Stromal cell of bone marrow (primary cell): ENCODE data around the gene KNDC1.
"Not testable (repeated sequence)": the region's sequence is repeated elsewhere in the genome, so short reads cannot be mapped to it uniquely, and the experiment has no call there.

Experiments
- DNase-seq: peaks from one replicate; pipeline ENCODE4 v3.0.0-alpha.2; 2012; ENCODE audit warnings: low read depth

The KNDC1 gene

DNA sequence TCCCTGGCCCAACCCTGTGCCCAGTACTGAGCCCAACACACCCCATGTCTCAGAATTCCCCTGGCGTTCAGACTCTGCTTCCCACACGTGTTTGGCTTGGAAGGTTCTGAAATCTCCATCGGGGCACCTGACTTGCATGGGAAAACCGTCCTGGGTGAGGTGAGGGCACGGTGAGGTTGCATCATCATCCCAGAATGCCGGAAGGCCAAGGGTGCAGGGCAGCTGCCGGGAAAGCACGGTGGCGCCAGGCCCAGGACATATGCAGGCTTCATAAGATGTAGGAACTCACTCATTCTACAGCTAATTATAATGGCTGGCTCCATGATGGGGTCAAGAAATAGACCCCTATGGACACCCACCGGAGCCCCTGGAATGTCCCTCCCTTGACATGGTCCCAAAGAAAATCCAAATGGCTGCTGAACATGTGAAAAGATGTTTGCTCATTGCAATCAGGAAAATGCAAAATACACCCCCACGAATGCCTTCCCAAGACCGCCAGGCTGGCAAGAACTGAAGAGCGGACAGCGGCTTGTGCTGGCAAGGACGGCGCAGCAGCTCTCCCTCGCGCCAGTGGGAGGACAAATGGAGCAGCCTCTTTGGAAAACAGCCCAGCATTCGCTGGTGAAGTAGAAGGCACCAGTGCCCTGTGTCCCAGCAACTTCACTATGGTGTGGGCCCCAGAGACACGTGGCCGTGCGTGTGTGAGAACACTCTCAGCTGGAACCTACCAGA, 2.3 kb downstream of the KNDC1 start:
- no peak for DNase-seq

DNA sequence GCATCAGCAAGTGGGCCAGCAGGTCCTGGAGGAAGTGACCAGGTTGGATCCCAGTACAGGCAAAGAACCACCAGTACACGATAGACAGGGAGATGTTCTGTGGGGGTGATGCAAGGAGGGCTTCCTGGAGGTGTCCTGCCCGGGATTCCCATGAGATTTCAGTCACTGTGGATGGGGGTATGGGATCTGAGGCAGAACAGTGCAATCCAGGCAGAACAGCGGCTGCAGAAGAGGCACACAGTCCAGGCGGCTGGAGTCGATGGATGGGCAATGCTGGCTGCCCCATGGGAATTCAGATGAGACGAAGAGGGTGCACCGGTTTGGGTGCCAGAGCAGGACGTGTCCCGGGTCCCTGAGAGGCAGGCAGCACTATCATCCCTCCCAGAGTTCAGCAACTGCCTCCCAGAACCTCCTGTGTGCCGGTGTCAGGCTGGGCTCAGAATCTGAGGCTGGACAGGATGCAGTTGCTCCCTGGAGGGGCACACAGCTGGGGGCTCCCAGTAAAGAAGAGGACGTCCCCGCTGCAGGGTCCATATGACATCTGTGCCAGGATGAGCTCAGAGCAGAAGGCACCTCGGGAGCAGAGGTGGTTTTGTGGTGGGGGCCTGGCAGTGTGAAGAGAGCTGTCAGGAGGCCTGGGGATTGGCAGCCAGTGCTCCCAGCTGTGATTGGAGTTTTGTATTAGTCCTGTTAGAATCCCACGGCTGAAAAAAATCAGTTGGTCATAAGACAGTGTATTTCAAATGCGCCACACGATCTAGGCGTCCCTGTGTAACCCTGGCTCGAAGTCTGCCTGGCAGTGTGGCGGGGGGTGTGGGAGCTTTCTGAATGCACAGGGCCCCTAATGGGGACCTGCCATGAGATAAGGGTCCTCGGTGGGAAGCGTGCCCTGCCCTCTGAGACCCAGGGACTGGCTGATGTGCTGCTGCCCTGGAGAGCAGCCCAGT, 3.2 kb downstream of the KNDC1 start:
- no peak for DNase-seq

DNA sequence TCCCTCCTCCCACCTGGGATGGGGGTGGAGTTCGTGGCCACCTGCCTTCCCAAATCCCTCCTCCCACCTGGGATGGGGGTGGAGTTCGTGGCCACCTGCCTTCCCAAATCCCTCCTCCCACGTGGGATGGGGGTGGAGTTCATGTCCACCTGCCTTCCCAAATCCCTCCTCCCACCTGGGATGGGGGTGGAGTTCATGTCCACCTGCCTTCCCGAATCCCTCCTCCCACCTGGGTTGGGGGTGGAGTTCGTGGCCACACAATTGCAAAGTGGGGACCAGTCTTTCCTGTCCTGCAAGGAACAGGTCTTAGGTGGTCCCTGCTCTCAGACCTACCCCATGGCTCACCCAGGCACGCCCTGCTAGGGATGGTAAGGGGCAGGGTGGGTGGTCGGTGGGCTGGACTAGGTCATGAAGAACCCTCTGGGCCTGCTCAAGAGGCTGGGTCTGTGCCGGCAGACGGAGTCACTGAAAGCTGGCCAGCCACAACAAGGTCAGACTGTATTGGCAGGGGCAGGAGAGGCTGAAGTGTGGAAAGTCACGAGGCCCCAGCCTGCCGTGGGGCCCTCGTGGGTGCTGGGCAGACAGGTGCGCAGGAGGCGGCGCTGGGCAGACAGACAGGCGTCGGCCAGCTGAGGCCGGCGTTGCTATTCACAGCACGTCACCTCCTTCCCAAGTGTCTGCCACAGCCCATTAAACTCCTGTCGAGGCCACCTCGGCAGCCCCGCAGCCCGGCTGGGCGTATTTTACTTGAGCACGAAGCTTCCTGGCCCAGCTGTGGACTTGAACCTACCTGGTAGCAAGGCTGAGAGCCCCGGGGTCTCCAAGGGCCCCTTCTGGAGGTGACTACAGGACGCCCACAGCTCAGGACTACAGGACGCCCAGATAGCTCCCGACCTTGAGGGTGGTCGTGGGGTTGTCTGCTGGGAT, 4.1 kb downstream of the KNDC1 start:
- DNase-seq, result no peak

DNA sequence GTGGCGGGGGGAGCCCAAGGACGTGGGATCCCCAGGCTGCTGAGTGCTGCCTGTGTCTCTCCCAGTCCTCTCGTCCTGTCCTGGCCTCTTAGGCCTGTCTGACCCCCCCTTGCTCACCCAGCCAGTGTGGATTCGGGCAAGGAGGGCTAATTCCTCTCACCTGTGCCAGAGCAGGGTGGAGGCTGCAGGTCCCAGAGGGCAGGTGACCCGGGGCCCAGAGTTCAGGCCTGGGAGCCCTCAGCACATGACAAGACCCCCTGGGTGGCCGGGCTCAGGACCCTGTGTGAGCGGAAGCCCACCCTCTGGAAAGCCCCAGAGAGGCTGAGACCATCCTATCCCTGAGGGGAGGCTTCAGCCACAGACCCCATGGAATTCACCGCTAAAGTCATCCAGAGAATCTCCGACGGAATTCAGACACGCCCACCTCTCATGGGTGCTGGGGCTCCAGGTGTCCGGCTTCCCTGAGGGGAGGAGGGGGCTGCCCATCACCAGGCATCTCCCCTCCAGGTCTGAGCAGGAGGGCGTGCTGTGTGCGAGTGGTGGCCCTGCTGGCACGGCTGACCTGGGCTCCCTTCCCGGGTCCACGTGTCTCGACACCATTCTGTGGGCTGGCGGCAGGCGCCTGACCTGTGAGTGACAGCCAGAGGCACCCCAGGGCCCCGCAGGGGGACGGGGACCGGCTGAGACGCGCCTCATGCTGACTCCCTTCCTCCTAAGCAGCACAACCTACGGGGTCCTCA, 5.0 kb downstream of the KNDC1 start:
- DNase-seq, result no peak

DNA sequence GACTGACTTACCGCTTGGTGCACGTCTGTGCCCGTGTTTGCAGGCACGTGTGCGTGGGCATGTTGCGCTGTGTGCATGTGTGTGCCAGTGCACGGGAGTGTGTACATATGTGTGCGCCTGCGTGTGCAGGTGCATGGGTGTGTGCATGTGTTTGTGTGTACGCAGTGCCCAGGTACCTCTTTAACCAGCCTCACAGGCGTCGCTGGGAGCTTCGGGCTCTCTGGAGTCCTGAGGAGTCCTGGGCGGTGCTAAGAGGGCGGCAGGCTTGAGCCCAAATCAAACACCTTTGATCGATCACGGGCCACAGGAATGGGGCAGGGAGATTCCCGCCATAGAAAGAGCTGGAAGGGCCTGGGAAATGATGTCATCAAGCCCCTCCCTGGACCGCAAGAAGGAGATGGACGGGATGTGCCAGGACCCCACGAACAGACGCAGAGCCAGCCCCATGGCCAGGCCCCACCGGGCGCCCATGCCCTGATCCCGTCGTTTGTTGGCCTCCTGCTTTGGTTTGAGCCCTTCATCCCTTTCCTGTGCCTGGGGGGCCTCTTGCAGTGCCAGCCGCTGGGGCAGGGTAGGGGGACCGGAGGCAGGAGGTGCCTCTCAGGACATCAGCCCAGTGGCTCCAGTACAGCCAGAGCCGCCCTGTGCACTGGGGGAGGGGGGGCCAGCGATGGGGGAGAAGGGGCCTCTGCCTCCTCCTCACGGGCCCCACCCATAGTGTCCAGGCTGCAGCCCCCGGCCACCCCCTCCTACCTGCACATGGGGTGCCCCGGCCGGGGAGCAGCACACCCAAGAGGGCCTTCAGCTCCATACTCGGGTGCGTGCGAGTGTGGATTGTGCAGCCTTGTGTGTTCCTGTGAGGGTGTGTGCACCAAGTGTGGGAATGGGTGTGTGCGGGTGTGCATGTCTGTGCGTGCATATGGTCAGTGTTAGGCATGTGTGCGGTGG, 5.8 kb downstream of the KNDC1 start:
- DNase-seq, result no peak

DNA sequence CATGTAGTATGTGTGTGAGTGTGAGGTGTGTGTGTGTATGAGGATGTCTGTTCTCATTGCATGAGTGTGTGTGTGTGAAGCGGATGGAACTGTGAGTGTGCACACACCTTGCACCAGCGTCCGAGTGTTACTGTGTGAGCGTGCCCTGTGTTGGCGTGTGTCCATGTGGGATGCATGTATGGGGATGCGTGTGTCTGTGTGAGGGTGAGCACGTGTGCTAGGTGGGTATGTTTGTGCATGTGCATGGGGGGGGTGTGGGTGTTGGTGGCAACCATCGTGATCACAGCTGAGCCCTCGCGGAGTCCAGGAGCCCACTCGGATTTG, 6.4 kb downstream of the KNDC1 start:
- DNase-seq, result no peak

DNA sequence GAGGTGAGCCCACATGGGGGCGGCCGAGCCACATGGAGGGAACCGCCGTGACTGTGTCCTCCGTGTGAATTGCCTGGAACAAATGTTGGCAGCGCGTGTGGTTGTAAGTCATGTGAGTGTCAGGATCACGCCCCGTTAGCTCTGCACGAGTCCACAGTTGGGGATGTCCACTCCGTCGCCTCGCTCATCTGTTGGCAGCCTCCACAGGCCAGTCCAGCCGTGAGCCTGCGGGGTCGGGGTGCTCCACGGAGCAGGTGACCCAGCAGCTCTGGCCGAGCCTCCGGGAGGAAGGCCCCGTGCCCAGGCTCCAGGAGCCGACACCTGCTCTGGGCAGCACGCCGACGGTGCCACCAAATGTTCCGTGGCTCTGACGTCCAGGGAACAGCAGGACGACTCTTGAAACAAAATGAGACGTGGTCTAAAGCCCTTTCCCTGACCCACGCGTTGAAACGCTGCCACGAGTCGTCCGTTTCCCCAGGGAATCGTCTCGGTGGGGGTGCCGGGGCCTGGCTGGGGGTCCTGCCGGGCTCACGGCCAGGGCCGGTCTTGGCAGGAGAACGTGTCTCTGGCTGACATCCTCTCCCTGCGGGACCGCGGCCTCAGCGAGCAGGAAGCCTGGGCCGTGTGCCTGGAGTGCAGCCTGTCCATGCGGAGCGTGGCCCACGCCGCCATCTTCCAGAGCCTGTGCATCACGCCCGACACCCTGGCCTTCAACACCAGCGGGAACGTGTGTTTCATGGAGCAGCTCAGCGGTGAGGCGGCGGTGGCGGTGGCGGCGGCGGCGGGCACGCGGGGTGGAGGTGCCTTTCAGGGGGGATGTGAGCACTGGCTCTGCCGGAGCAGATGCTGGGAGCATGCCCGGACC, 7.0 kb downstream of the KNDC1 start:
- DNase-seq, result no peak

DNA sequence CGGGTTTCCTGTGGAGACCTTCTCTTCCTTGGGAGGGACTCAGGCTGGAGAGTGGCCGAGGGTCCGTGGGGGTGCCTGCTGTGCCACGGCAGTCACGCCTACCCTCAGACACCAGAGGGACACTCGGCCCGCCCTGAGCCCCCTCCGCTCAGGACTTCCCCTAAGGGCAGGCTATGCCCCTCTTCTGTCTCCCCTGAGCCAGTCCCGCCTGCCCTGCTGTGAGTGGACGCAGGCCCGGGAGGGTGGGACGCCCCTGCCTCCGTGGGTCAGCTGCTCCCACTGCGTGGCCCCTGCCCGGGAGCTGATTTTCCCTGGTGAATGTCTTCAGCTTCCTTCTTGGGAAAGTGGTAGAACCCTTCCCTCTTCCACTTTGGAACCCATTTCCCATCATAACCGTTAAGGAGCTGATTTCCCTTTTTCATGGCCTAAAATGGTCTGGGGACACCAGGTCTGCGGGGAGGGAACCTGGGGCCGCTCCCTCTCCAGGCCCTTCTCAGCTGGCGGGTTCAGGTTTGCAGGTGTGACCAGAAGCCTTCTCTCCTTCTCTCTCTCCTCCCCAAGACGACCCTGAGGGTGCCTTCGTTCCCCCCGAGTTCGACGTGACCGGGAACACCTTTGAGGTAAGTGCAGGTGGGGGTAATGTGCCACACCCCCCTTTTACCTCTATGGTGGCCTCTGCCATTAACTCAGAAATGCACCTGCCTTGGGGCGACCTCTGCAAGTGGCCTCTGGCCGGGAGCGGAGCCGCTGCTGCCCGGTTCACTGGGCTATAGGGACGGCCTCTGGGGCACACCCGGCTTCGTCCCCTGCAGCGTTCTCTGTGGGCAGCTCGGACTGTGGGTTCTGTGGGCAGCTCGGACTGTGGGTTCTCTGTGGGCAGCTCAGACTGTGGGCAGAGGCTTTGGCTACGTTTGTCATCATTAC, 7.9 kb downstream of the KNDC1 start:
- DNase-seq, result no peak

DNA sequence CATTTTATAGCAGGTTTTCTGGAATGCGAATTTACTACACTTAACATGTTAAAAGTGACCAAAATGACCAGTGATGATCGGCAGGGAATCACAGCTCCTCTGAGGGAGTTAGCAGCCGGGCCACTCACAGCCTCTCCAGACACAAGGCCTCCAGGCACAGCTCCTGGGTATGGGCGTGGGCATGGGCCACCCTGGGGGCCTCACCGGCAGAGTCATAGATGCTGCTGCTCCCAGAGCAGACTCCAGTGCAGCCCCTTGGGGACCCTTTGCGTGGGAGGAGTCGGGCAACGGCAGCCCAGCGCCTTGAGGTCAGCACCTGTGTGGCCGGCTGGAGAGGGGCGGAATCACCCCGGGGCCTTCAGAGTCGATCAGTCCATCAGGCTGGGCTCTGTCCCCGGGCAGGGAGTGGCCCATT, 8.6 kb downstream of the KNDC1 start:
- DNase-seq, result no peak

DNA sequence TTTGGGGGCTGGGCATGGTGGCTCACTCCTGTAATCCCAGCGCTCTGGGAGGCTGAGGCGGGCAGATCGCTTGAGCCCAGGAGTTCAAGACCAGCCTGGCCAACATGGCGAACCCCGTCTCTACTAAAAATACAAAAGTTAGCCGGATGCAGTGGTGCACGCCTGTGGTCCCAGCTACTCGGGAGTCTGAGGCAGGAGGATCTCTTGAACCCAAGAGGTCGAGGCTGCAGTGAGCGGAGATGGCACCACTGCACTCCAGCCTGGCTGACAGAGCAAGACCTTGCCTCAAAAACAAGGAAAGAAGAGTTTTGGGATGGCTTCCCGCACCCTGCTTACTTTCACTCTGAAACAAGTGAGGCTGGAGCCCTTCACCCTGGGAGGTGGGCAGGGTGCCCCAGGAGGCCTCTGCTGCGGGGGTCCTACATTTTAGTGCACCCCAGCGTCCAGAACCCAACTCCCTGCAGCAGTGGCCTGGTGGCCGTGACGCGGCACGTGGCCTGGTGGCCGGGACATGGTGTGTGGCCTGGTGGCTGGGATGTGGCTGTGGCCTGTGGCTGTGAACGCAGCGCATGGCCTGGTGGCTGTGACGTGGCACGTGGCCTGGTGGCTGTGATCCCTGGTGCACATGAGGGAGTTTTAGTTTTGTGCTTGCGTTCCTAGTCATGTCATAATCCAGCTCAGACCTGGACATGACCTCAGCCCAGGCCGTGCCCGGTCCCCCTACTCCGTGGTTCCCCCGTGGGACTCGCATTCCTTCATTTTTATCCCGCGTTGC, 9.3 kb downstream of the KNDC1 start:
- no peak for DNase-seq

DNA sequence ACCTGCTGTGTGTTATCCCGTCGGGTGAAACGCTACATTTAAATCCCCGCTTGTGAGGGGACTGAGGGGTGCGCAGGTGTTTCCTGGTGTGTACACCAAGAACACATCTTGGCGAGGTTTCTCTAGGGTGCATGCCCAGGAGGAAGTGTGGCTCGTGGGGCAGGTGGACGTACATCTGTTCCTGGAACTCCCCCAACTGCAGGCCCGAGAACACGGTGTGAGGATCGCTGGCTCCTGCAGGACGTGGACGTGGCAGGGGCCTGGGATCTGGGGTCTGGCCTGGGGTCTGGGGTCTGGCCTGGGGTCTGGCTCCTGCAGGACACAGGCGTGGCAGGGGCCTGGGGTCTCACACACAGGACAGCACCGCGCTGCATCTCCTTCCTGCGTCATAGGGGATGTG, 10.1 kb downstream of the KNDC1 start:
- no peak for DNase-seq

DNA sequence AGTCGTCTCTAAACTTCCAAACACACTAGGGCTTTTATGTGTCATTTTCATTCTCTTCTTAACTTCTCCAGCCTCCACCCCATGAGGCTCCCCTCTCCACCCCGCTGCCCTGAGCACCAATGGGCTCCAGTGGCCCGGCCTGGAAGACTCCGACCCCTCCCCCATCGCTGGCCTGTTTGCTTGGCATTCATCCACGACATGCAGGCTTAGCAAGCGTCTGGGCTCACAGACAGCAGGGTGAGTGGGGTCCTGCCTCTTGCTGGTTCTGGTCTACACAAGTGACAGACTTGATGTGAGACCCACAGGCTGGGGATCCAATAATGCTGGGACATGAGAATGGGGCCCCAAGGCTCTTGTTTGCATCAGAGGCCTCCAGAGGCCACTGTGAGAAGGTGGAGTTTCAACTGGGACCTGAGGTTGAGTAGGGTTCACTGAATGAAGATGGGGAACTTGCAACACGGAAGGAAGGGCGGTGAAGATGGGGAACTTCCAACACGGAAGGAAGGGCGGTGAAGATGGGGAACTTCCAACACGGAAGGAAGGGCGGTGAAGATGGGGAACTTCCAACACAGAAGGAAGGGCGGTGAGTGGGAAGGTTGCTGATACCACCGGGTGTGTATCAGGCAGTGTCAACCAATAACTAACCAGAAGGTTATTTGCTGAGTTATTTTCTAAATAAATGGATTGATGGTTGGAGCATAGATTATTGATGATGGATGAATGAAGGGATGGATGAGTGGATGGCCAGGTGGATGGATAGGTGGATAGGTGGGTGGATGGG, 14.0 kb downstream of the KNDC1 start:
- no peak for DNase-seq

DNA sequence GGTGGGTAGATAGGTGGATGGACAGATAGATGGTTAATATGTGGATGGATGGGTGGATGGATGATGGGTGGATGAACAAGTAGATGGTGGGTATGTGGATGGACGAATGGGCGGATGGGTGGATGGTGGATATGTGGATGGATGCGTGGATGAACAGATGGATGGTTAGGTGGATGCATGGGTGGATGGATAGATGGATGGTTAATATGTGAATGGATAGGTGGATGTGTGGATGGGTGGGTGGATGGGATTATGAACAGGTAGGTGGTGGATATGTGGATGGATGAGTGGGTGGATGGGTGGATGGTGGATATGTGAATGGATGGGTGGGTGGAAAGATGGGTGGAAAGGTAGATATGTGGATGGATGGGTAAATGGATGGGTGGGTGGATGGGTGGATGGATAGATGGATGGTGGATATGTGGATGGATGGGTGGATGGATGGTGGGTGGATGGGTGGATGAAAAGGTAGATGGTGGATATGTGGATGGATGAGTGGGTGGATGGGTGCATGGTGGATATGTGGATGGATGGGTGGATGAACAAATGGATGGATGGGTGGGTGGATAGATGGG, 14.8 kb downstream of the KNDC1 start:
- no peak for DNase-seq

DNA sequence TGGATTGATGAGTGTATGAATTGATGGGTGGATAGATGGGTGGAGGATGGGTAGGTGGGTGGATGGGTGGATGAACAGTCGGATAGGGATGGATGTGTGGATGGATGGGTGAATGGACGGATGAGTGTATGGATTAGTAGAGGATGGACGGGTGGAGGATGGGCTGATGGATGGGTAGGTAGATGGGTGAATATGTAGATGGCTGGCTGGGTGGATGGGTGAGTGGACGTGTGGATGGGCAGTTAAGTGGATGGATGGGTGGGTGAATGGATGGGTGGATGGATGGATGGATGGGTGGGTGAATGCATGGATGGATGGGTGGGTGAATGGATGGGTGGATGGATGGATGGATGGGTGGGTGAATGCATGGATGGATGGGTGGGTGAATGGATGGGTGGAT, 15.6 kb downstream of the KNDC1 start:
- not testable (repeated sequence) for DNase-seq

DNA sequence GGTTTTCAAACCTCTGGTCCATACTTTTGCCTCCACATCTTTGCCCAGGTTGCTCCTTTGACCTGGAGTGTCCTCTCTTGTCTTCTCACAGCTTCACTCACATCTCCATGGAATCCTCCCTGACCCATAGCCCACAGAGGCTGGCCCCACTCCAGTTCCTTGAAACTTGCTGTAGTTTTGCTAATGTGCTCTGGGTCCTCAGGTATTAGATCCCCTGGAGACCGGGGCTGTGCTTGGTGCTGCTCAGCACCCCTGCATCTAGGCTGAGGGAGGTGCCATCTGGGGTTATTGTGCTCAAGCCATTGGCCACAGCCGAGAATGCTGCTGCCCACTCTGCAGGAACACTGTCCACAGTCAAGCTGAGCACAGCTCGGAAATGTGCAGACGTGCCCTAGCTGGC, 16.5 kb downstream of the KNDC1 start:
- DNase-seq, result no peak

DNA sequence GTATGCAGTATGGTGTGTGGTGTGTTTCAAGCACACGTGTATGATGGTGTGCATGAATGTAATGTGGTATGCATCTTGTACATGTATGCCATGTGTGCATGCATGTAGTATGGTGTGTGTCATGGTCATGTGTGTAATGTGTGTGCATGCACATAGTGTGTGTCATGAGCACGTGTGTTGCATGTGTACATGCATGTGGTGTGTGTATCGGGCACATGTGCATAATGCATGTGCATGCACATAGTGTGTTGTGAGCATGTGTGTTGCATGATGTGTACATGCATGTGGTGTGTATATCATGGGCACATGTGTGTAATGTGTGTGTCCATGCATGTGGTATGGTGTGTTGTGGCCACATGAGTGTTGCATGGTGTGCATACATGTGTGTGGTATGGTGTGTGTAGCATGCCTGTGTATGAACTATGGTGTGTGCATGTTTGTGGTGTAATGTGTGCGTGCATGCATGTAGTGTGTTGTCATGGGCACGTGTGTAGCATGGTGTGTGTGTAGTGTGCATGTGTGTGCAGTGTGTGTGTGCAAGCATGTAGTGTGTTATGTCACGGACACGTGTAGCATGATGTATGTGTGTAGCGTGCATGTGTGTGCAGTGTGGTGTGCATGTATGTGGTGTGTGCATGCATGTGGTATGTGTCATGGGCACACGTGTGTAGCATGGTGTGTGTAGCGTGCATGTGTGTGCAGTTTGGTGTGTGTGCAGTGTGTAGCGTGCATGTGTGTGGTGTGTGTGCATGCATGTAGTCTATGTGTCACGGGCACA, 17.6 kb downstream of the KNDC1 start:
- no peak for DNase-seq
